Myocyte (in vitro differentiated cells): ENCODE data around the gene CCDC61. TPM values are rescaled to one million over a fixed set of nuclear protein-coding genes. Genes with fewer than 3 reads are reported as not detected.
A peak's percentile ranks its signal among the peaks of the same experiment; 100 is the strongest.

Experiments used
- DNase-seq: peaks from one replicate; pipeline ENCODE4 v3.0.0-alpha.2; 2012; ENCODE audit warnings: low read depth
- total RNA-seq: library from RNA; depleted of rRNA; stranded (reverse); fragments of >200 nt; gene quantifications from 2 replicates; pipeline ENCODE4 v1.2.3, GENCODE V29; 2014

CCDC61 gene
- total RNA-seq, 1 donor from 2014 or later, result 7.0 TPM

GRCh38 chr19:46015687-46016425 is 20.6 kb downstream of the CCDC61 start:
- no peak for DNase-seq

- peak; percentile 79 for DNase-seq
Measured at GRCh38 chr19:46016426-46017094, 21.3 kb downstream of the CCDC61 start.

DNA sequence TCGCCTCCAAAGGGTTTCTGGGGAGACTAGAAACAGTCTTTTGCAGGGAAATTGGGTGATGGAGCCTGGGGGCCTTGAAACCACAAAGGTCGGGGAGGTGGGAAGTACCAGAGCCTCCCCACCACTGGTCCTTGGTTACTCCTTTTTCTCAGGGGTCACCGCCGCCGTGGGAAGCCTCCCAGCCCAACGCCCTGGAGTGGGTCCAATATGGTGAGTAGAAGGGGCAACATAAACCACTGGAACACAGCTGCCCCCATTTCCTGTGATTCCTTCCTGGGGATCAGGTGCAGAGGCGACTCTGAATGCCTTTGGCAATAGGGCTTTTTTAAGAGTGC is 21.8 kb downstream of the CCDC61 start:
- no peak for DNase-seq

DNA sequence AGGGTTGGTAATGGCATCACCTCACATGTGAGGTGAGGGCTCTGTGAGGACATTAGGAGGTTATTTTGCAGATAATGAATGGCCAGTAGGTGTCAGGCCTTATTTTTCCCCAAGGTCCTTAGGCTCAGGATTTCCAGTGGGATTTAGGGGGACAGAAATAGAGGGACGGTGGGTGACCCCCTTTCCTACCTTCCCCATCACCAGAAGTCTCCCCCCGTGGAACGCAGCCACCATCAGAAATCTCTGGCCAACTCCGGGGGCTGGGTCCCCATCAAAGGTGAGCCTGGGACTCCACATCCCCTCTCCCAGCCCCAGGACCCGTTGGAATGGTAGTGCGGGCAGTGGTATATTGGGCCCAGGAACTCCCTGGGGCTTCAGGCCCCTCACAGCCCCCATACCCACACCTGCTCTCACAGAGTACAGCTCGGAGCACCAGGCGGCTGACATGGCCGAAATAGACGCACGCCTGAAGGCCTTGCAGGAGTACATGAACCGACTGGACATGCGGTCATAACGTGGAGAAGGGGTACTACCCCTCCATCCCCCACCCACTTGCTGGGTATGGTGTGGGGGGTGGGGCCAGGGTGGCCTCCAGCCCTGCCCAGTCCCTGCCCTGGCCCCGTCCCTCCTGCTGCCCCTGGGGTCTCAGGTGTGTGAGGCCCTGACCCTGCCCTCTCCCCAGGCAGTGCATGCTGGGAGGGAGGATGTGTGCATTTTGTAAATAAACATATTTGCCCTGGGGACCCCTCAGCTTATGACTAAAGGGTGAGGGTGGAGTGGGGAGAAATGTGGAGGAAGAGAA is 22.8 kb downstream of the CCDC61 start:
- DNase-seq, result no peak

DNA sequence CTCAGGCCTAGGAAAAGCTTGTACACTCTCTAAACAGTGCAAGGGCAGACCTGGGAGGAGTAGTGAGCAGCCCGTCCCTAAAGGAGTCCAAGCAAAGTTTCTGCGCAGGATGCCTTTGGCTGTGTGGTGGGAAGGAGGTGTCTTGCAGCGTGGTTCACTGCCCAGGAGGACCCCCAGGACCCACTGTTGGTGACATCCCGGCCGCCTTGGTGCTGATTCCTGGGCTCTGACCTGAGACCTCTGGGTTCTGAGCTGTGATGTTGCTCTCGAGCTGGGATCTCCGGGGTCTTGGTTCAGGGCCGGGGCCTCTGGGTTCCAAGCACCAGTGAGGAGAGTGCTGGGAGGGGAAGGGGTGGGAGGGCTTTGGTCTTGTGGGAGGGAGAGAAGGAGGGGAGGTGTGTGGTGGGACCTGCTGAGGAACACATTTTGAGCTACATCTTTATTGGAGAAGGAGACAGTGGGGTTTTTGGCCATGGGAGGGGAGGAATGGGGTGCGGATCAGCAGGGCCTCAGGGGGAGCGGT is 23.5 kb downstream of the CCDC61 start:
- no peak for DNase-seq

DNA sequence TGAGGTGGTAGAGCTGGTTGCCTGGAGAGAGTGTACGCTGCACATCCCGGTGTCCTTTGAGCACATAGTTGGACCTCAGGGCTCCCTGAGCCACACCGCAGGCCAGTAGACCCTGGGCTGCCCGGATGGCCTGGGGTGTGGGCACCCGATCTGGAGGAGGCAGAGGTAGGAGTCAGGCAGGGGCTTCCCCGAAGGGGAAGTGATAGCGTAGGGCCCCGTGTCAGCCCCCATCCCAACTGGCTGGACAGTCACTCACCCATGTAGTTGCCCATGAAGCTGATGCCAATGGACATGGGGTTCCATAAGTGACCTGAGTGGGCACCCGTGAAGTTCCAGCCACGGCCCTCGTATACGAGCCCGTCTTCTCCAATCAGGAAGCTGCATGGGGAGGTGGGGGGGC is 24.0 kb downstream of the CCDC61 start:
- no peak for DNase-seq

GRCh38 chr19:46020819-46021125 is 25.5 kb downstream of the CCDC61 start:
- DNase-seq, result no peak

DNA sequence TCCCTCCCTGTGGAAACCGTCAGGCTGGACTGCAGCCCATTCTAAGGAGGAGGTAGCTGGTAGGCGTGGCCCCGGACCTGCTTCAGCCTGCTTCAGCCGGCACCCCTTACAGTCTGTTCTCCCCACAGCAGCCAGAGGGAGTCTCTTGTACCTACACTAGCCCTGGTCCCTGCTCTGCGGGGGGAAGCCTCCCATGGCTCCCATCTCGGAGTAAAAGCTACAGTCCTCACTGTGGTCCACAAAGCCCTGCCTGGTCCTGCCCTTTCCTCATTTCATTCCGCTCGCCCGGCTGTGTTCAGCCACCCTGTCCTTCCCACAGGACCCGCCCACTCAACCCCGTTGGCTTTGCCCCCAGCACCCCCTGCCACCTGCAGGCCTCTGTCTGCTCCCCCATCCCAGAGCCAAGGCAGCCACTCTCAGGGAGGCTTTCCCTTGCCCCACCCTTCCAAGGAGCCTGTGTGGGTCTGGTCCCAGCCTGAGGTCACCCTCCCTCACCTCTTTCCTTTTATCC is 26.3 kb downstream of the CCDC61 start:
- DNase-seq, result no peak

- no peak for DNase-seq
Measured at GRCh38 chr19:46022061-46022430, 26.8 kb downstream of the CCDC61 start.

- DNase-seq, result no peak
Measured at GRCh38 chr19:46022431-46023310, 27.4 kb downstream of the CCDC61 start, which contains the start of gene PGLYRP1. PGLYRP1 (minus strand) TSS chr19:46023053; CDS start chr19:46023021, 32 bp downstream.

- no peak for DNase-seq
Measured at GRCh38 chr19:46023311-46023779, 28.1 kb downstream of the CCDC61 start.

DNA sequence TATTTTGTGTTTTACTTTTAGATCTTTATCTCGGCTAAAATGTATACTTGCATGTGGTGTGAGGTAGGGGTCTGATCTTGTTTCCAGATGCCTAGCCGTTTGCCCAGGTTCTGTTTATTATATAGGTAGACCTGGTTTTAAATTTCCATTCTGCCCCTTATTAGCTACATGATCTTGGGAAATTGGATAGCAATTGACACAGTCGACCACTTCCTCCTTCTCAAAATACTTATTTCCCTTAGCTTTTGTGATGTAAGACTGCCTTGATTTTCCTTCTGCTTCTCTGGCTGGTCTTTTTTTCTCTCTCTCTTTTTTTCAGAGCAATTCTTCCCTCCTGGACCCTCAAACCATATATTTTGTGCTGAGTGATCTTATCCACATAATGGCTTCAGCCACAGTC is 30.6 kb downstream of the CCDC61 start:
- no peak for DNase-seq

- peak; percentile 56 for DNase-seq
Measured at GRCh38 chr19:46030812-46031550, 35.7 kb downstream of the CCDC61 start.

DNA sequence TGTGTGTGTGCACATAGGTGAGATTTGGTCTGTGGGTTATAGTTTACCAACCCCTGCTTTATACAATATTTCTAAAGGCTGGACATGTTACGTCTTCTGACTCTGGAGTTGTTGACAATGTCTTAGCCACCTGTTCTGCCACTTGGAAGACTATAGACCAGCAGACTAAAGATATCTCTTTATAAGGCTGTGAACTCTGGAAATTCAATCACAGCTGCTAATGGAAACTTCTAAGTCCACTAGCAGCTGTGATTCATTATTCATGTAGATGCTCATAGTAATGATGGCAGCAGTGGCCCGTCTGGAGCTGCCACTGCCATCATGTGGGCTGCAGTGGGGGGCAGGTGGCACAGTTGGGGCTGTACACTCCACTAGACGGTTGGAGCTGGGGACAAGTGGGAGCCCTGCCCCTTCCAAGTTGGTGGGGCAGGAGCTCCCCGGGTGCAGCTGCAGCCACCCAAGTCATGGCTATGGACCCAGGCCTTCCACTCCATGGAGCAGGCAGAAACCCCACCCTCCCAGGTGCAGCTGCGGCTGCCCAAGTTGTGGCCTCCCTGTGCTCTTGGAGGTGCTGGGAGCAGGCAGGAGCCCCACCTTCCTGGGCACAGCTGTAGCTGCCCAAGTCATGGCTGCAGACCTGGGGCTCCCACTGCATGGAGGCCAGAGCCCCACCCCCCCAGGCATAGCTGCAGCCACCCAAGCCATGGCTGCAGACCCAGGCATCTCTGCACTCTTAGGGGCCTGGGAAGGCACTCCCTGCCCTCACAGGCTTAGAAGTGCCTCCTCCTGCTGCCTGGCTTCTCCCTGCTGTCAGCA is 36.7 kb downstream of the CCDC61 start:
- DNase-seq, result peak; percentile 92

- DNase-seq, result no peak
Measured at GRCh38 chr19:46032597-46033025, 37.3 kb downstream of the CCDC61 start.

GRCh38 chr19:46033401-46033800 is 38.1 kb downstream of the CCDC61 start:
- no peak for DNase-seq

- no peak for DNase-seq
Measured at GRCh38 chr19:46035546-46035945, 40.3 kb downstream of the CCDC61 start.

DNA sequence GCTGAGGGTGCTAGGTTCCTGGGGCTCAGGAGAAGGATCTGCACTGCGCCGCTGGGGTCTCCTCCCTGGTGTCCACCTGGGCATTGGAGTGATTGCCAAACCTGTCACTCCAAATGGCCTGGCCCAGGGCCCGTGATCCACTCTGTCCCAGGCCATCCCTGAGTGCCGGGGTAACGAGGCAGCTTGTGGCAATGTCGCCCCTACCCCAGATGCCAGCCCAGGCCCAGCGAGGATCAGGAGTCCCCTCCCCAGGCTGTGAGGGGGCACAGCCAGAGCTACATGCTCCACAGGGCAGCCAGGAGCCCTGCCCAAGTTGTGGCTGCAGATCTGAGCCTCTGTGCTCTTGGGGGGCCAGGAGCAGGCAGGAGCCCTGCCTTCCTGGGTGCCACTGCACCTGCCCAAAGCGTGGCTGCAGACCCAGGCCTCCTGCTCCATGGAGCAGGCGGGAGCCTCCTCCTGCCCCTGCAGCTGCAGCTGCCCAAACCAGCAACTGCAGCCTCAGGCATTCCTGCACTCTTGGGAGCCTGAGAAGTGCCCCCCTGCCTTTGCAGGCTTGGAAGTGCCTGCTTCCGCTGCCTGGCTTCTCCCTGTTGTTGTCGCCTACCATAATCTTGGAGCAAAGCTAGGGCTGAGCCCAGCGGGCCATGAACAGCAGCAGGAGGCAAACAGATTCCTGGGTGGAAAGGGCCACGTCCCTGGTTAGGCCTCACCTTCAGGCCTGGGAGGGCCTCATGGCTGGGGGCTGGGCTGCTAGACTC is 40.9 kb downstream of the CCDC61 start:
- peak; percentile 58 for DNase-seq
